GM12878 (cell line): ENCODE data around the gene SCRN2. TPM values are rescaled to one million over a fixed set of nuclear protein-coding genes. Genes with fewer than 3 reads are reported as not detected.

Experiments used
- ATAC-seq: fragments of 200-7000 bp; cut with Tn5 transposase; 3 replicates; pipeline ENCODE4 v1.9.1; 2020; ENCODE audit warnings: mild to moderate bottlenecking, moderate library complexity
- BruUV-seq: library from RNA; stranded (reverse); fragments of 400-500 nt; replicated peaks from 2 replicates; lab custom pipeline; 2021; lab: Mats Ljungman, UMichigan
- CTCF ChIA-PET: fragments of 300-600 bp; sonication (Branson Sonifier 250); formaldehyde crosslinking; extraction: SDS; loops from one replicate; lab custom pipeline; 2021; ENCODE audit warnings: inconsistent platforms; lab: Yijun Ruan, JAX
- POLR2A ChIA-PET: fragments of 350-600 bp; formaldehyde crosslinking; extraction: SDS; loops from one replicate; lab custom pipeline; 2021; ENCODE audit warnings: inconsistent platforms; lab: Charles Lee
- RAD21 ChIA-PET: fragments of 300-600 bp; sonication (Branson Sonifier 250); formaldehyde crosslinking; loops from one replicate; lab custom pipeline; 2023; ENCODE audit warnings: antibody characterized with exemption; ENCODE audit not compliant: unreplicated experiment; lab: Charles Lee
- SMC1A ChIA-PET: fragments of 300-600 bp; sonication (Branson Sonifier 250); formaldehyde crosslinking; loops from one replicate; lab custom pipeline; 2023; ENCODE audit not compliant: unreplicated experiment, uncharacterized antibody; lab: Charles Lee
- DNase-seq: peaks from one replicate; pipeline ENCODE4 v3.0.0-alpha.2; 2011; ENCODE audit warnings: low read depth, low spot score
- FAIRE-seq: peaks from 3 replicates; lab custom pipeline; 2011; peaks lifted over from hg19 to GRCh38; lab: Jason Lieb, UNC
- H2AFZ ChIP-seq: 2 replicates; pipeline ENCODE4 v1.6.0; 2011; ENCODE audit warnings: low read depth, low read length, control low read depth; ENCODE audit not compliant: control insufficient read depth
- H3K27ac ChIP-seq: 2 replicates; pipeline ENCODE4 v1.5.1; 2011; ENCODE audit warnings: control low read depth; ENCODE audit not compliant: control insufficient read depth, insufficient read depth
- H3K27me3 ChIP-seq, 2 experiments: replicated peaks in 1 of 2; 2 replicates each; pipeline versions ENCODE4 v1.6.0 to v1.6.1; 2011; ENCODE audit warnings: low read length in 1 of 2; ENCODE audit not compliant: control insufficient read depth in 2 of 2, insufficient read depth in 2 of 2
- H3K36me3 ChIP-seq, 2 experiments: 2 replicates each; pipeline ENCODE4 v1.5.1; 2011; ENCODE audit warnings: low read length in 1 of 2; ENCODE audit not compliant: control insufficient read depth in 2 of 2, insufficient read depth in 2 of 2
- H3K4me1 ChIP-seq: 2 replicates; pipeline ENCODE4 v1.6.1; 2011; ENCODE audit warnings: mild to moderate bottlenecking, low read length, moderate library complexity, mixed read lengths; ENCODE audit not compliant: control insufficient read depth, insufficient read depth
- H3K4me2 ChIP-seq: 2 replicates; pipeline ENCODE4 v1.6.0; 2011; ENCODE audit warnings: control low read depth; ENCODE audit not compliant: control insufficient read depth, insufficient read depth
- H3K4me3 ChIP-seq: fragments of 200-600 bp; sonication (generic); 2 replicates; pipeline ENCODE4 v1.5.1; 2016
- H3K79me2 ChIP-seq: 2 replicates; pipeline ENCODE4 v1.6.0; 2011; ENCODE audit warnings: low read length; ENCODE audit not compliant: control insufficient read depth, insufficient read depth
- H3K9ac ChIP-seq: 2 replicates; pipeline ENCODE4 v1.8.0; 2011; ENCODE audit warnings: low read length, control low read depth, mixed read lengths; ENCODE audit not compliant: control insufficient read depth, insufficient read depth
- H3K9me3 ChIP-seq: replicated peaks from 3 replicates; pipeline ENCODE4 v1.5.1; 2011; ENCODE audit warnings: mild to moderate bottlenecking, low read length; ENCODE audit not compliant: control insufficient read depth, insufficient read depth
- H4K20me1 ChIP-seq: 2 replicates; pipeline ENCODE4 v1.6.0; 2011; ENCODE audit not compliant: control insufficient read depth, insufficient read depth
- CEBPZ ChIP-seq: fragments of 150-350 bp; IDR thresholded peaks from 2 replicates; pipeline ENCODE4 v1.6.1; 2016; ENCODE audit warnings: low read depth, low read length
- CREM ChIP-seq: IDR thresholded peaks from 2 replicates; pipeline ENCODE4 v1.6.1; 2014; ENCODE audit warnings: antibody characterized with exemption, low read depth
- MLLT1 ChIP-seq: fragments of 450-650 bp; IDR thresholded peaks from 2 replicates; pipeline ENCODE4 v1.6.1; 2016; ENCODE audit warnings: mild to moderate bottlenecking
- in situ Hi-C: fragments of 300-500 bp; cut with MboI; formaldehyde crosslinking; loops from 9 replicates; pipeline ENCODE4 v1.14.3; 2018; ENCODE audit warnings: mixed read lengths
- intact Hi-C: fragments of 100-400 bp; cut with micrococcal nuclease; formaldehyde crosslinking; loops from one replicate; pipeline ENCODE4 v1.14.2; 2022; ENCODE audit not compliant: unreplicated experiment
- polyA plus RNA-seq, 11 experiments: library from polyadenylated mRNA; depleted of rRNA in 4 of 11; unstranded in 6 of 11; stranded (reverse) in 5 of 11; fragments of >200 nt; fragmentation: Nextera tagmentation in 4 of 11; fragmentation: Illumina TruSeq in 1 of 11; extraction: Ambion mirVana in 4 of 11; extraction: Trizol in 1 of 11; gene quantifications; 1 replicate in 1 of 11; 2 replicates in 10 of 11; pipeline versions ENCODE4 v1.2.1 to v1.2.3, GENCODE V29; 2011 to 2016; ENCODE audit warnings: inconsistent platforms in 2 of 11, missing spikeins in 2 of 11, low read depth in 1 of 11
- total RNA-seq, 4 experiments: library from RNA; depleted of rRNA in 3 of 4; stranded (reverse); fragments of >200 nt in 3 of 4; fragmentation: Illumina TruSeq in 1 of 4; extraction: Trizol in 1 of 4; gene quantifications; 2 replicates each; pipeline versions ENCODE4 v1.2.1 to v1.2.3, GENCODE V29; 2013 to 2021

SCRN2 gene
- total and polyA plus RNA-seq, 10 of the 15 experiments (the other 5 are each of a cell fraction or from before 2014, with no cell fraction given), result 0.34 to 33.3 (median 20.1) TPM

DNA sequence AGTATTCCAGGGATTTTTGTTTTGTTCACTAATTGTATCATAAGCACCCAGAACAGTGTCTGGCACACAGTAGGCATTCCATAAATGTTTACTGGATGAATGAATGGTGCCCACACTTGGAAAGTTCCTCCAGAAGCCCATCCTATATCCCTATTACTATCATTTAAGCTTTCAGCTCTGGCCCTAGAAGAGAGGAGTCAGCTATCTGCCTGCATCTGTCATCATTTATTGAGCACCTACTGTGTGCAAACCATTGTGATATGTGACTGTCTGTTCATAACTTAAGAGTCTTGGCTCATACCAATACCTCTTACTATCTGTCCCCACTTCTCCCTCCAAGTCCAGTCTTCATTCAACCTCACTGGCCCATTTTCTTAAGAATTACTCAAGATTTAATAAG is 30.0 kb upstream of the SCRN2 start:
- Histone ChIP-seq H3K9ac (no peak overlapping the region), H3K27me3 (peaks cover 0 to 7% of the 10 kb centered on the region in 2 experiments), H3K9me3 (no peaks in the 10 kb centered on the region), H3K4me2 (no peak overlapping the region), H3K4me1 (peaks cover 6% of the 10 kb centered on the region; the same call in 1 of the 2 replicates), H3K79me2 (no peaks in the 10 kb centered on the region), H3K27ac (no peak overlapping the region), H4K20me1 (no peaks in the 10 kb centered on the region), H3K36me3 (no peaks in the 10 kb centered on the region), H2AFZ (no peak overlapping the region), H3K4me3 (no peak overlapping the region)
- POLR2A ChIA-PET, result no interaction called here
- BruUV-seq, result no TSS peak
- no peak for TF ChIP-seq MLLT1
- TF ChIP-seq CEBPZ, result no peak
- no peak for TF ChIP-seq CREM
- ATAC-seq (no peak), DNase-seq (no peak), FAIRE-seq (no peak)
- intact Hi-C loops (no loop called here), in situ Hi-C loops (no loop called here)
- RAD21 ChIA-PET, result interaction anchor here (1.4 kb wide), 2 partner anchors 19 to 147 kb away, joined by 4 read pairs; no protein-coding TSS in a partner anchor
- CTCF ChIA-PET, result interaction anchor here (1.0 to 2.1 kb wide), 3 partner anchors 19 to 120 kb away, joined by 3 to 9 read pairs (median 3); partner anchors contain the start of gene SP6
- SMC1A ChIA-PET, result interaction anchor here (0.8 kb wide), 1 partner anchor 20 kb away, joined by 6 read pairs; no protein-coding TSS in a partner anchor
